Measurements from ENCODE around the gene EXOC1L.

The EXOC1L gene

GRCh38 chr4:55793479-55793878 is 26.1 kb upstream of the EXOC1L start:
- H3K4me3 ChIP-seq (ENCODE audit: control insufficient read depth, low read depth, low read length) = no peak overlapping the region; the same call in 1 of the 2 replicates
- no peak for DNase-seq (ENCODE audit: low read depth)
- TF ChIP-seq CTCF (IDR thresholded peaks at IDR 0.05; ENCODE audit: control insufficient read depth, insufficient read depth, low read depth, low read length, missing control alignments) = no peak

- TF ChIP-seq CTCF (IDR thresholded peaks at IDR 0.05; ENCODE audit: control insufficient read depth, insufficient read depth, low read depth, low read length, missing control alignments) = no peak
- no peak for DNase-seq (ENCODE audit: low read depth)
- no peak overlapping the region for H3K4me3 ChIP-seq (ENCODE audit: control insufficient read depth, low read depth, low read length)
These were observed 25.5 kb upstream of the EXOC1L start for GRCh38 chr4:55794053-55794452.

- no peak for TF ChIP-seq CTCF (IDR thresholded peaks at IDR 0.05; ENCODE audit: control insufficient read depth, insufficient read depth, low read depth, low read length, missing control alignments)
- H3K4me3 ChIP-seq (ENCODE audit: control insufficient read depth, low read depth, low read length) = no peak overlapping the region
- no peak for DNase-seq (ENCODE audit: low read depth)
These were observed 24.2 kb upstream of the EXOC1L start for GRCh38 chr4:55795341-55795740.

- no peak for DNase-seq (ENCODE audit: low read depth)
- no peak for TF ChIP-seq CTCF (IDR thresholded peaks at IDR 0.05; ENCODE audit: control insufficient read depth, insufficient read depth, low read depth, low read length, missing control alignments)
- H3K4me3 ChIP-seq (ENCODE audit: control insufficient read depth, low read depth, low read length) = no peak overlapping the region
These were observed 18.1 kb upstream of the EXOC1L start for GRCh38 chr4:55801498-55801897.

GRCh38 chr4:55807556-55807955 is 12.0 kb upstream of the EXOC1L start:
- no peak for DNase-seq (ENCODE audit: low read depth)
- TF ChIP-seq CTCF (IDR thresholded peaks at IDR 0.05; ENCODE audit: control insufficient read depth, insufficient read depth, low read depth, low read length, missing control alignments) = no peak
- H3K4me3 ChIP-seq (ENCODE audit: control insufficient read depth, low read depth, low read length) = no peak overlapping the region

GRCh38 chr4:55808186-55808585 is 11.4 kb upstream of the EXOC1L start:
- no peak overlapping the region for H3K4me3 ChIP-seq (ENCODE audit: control insufficient read depth, low read depth, low read length)
- no peak for DNase-seq (ENCODE audit: low read depth)
- no peak for TF ChIP-seq CTCF (IDR thresholded peaks at IDR 0.05; ENCODE audit: control insufficient read depth, insufficient read depth, low read depth, low read length, missing control alignments)

GRCh38 chr4:55808632-55809031 is 11.0 kb upstream of the EXOC1L start:
- DNase-seq (ENCODE audit: low read depth) = no peak
- TF ChIP-seq CTCF (IDR thresholded peaks at IDR 0.05; ENCODE audit: control insufficient read depth, insufficient read depth, low read depth, low read length, missing control alignments) = no peak
- no peak overlapping the region for H3K4me3 ChIP-seq (ENCODE audit: control insufficient read depth, low read depth, low read length)
